Measurements from ENCODE around the gene RAB33A. TPM values are rescaled to one million over a fixed set of nuclear protein-coding genes. Genes with fewer than 3 reads are reported as not detected.

Gene RAB33A
- total RNA-seq, 1 donor from 2014 or later: 13.3 TPM

- Mint-ChIP-seq H3K9me3 (ENCODE audit: unreplicated experiment) (no peaks in the 10 kb centered on the region), H3K27ac (ENCODE audit: unreplicated experiment) (no peak overlapping the region), H3K4me3 (ENCODE audit: unreplicated experiment) (no peak overlapping the region), H3K27me3 (ENCODE audit: unreplicated experiment) (no peaks in the 10 kb centered on the region), H3K36me3 (ENCODE audit: unreplicated experiment) (no peaks in the 10 kb centered on the region), H3K4me1 (ENCODE audit: low read depth, unreplicated experiment) (no peaks in the 10 kb centered on the region)
- no peak for TF ChIP-seq CTCF (IDR thresholded peaks at IDR 0.05; ENCODE audit: partially characterized antibody, unreplicated experiment)
- DNase-seq: no peak
Observed at GRCh38 chrX:130197464-130197863, 25.7 kb downstream of the RAB33A start.

DNA sequence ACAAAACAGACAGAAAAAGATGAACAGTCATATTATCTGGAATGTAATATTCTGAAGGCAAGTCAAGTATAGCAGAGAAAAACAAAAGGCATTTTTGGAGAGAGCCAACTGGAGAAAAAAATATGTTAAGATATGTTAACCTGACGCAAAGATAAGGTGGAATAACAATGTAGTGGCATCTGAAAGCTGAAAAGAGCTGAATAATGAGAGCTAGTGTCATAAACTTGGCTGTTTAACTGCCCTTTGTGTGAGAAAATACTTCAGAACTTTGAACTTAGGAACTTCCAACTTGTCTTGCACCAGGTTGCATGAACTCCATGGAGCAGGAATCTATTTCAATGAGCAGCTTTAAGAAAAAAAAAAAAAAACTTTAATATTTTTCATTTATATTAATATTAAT is 32.9 kb downstream of the RAB33A start:
- Mint-ChIP-seq H3K27me3 (ENCODE audit: unreplicated experiment) (no peaks in the 10 kb centered on the region), H3K9me3 (ENCODE audit: unreplicated experiment) (no peaks in the 10 kb centered on the region), H3K36me3 (ENCODE audit: unreplicated experiment) (no peaks in the 10 kb centered on the region), H3K4me3 (ENCODE audit: unreplicated experiment) (no peak overlapping the region), H3K27ac (ENCODE audit: unreplicated experiment) (no peak overlapping the region), H3K4me1 (ENCODE audit: low read depth, unreplicated experiment) (no peaks in the 10 kb centered on the region)
- TF ChIP-seq CTCF (IDR thresholded peaks at IDR 0.05; ENCODE audit: partially characterized antibody, unreplicated experiment): no peak
- no peak for DNase-seq

DNA sequence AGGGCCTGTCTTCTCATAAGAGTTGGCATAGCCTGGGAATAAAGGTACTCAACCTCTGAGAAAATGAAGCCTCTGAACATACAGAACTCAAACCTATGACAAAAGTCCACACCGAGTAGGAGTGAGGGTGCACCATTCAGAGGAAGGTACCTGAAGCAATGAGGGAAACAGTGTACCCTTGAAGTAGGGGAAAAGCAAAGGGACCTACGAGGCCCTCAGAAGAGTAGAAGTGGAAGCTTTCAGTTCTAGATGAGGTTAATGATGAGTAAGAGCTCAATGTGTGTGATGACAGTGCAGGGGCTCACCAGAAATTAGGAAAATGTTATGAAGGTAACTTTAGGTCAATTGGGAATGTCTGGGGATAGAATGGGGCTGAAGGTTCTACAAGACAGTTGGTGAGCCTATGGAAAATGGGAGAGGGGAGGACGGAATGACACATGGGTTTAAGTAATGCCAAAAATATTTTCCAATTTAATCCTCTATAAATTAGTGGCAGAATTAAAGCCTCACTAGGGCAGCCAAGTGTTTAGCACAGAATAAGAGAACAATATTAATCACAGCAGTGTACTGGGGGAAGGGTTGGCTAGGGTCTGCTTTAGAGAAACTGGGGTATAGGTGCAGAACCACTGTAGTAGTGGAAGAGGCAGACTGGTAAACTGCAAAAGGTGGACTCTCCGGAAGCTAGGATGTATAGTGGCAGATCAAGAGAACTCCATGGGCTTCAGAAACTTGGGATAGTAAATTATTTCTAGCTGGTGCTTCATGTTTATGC is 39.8 kb downstream of the RAB33A start:
- Mint-ChIP-seq H3K4me1 (ENCODE audit: low read depth, unreplicated experiment) (no peaks in the 10 kb centered on the region), H3K27me3 (ENCODE audit: unreplicated experiment) (no peaks in the 10 kb centered on the region), H3K27ac (ENCODE audit: unreplicated experiment) (no peak overlapping the region), H3K36me3 (ENCODE audit: unreplicated experiment) (no peaks in the 10 kb centered on the region), H3K4me3 (ENCODE audit: unreplicated experiment) (no peak overlapping the region), H3K9me3 (ENCODE audit: unreplicated experiment) (no peaks in the 10 kb centered on the region)
- TF ChIP-seq CTCF (IDR thresholded peaks at IDR 0.05; ENCODE audit: partially characterized antibody, unreplicated experiment): no peak
- DNase-seq: no peak

DNA sequence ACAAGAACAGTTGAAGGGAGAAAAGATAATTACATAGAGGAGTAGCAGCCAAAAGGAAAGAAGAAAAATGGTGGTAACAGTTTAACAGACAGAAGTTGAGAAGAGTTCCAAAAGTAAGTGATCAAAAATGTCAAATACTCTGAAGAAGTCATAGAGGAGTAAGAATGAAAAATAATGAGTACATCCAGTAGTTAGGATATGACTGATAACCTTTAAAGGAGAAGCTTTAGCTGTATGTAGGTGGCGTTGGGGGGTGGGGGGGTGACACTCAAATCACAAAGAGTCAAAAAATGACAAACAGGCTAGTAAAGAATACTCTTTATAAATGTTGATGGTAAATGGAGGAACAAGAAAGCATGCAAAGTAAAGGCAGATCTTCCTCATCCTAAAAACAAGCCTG is 40.6 kb downstream of the RAB33A start:
- H3K36me3 Mint-ChIP-seq (ENCODE audit: unreplicated experiment): no peaks in the 10 kb centered on the region
- H3K9me3 Mint-ChIP-seq (ENCODE audit: unreplicated experiment): no peaks in the 10 kb centered on the region
- H3K27ac Mint-ChIP-seq (ENCODE audit: unreplicated experiment): no peak overlapping the region
- no peak for TF ChIP-seq CTCF (IDR thresholded peaks at IDR 0.05; ENCODE audit: partially characterized antibody, unreplicated experiment)
- no peak for DNase-seq
- H3K4me1 Mint-ChIP-seq (ENCODE audit: low read depth, unreplicated experiment): no peaks in the 10 kb centered on the region
- no peak overlapping the region for H3K4me3 Mint-ChIP-seq (ENCODE audit: unreplicated experiment)
- H3K27me3 Mint-ChIP-seq (ENCODE audit: unreplicated experiment): no peaks in the 10 kb centered on the region

GRCh38 chrX:130213376-130213775 is 41.6 kb downstream of the RAB33A start:
- Mint-ChIP-seq H3K36me3 (ENCODE audit: unreplicated experiment) (no peaks in the 10 kb centered on the region), H3K27me3 (ENCODE audit: unreplicated experiment) (no peaks in the 10 kb centered on the region), H3K27ac (ENCODE audit: unreplicated experiment) (no peak overlapping the region), H3K4me3 (ENCODE audit: unreplicated experiment) (no peak overlapping the region), H3K9me3 (ENCODE audit: unreplicated experiment) (no peaks in the 10 kb centered on the region), H3K4me1 (ENCODE audit: low read depth, unreplicated experiment) (no peaks in the 10 kb centered on the region)
- no peak for DNase-seq
- TF ChIP-seq CTCF (IDR thresholded peaks at IDR 0.05; ENCODE audit: partially characterized antibody, unreplicated experiment): no peak

All from glutamatergic neuron (in vitro differentiated cells).